Activated CD8-positive, alpha-beta T cell treated with anti-CD3 and anti-CD28 coated beads, Interleukin-2, amount 10 ng/mL, durations not matched to agents 7 days and 5 days (primary cell): ENCODE measurements around the gene GNAT2. TPM values are rescaled to one million over a fixed set of nuclear protein-coding genes. Genes with fewer than 3 reads are reported as not detected.
A peak's percentile ranks its signal among the peaks of the same experiment; 100 is the strongest.

Source experiments
- ATAC-seq: fragments of 150-1000 bp; cut with Tn5 transposase; one replicate; pipeline ENCODE4 v1.10.0; 2021; ENCODE audit warnings: moderate library complexity
- CTCF ChIA-PET: fragments of 350-600 bp; sonication (Branson Sonifier 250); formaldehyde crosslinking; loops from one replicate; lab custom pipeline; 2021; ENCODE audit warnings: antibody characterized with exemption; lab: Charles Lee
- POLR2A ChIA-PET: fragments of 350-600 bp; sonication (Branson Sonifier 250); formaldehyde crosslinking; loops from one replicate; lab custom pipeline; 2021; ENCODE audit warnings: antibody characterized with exemption; lab: Charles Lee
- DNase-seq: peaks from one replicate; pipeline ENCODE4 v3.0.0-alpha.2; 2020
- H3K27ac Mint-ChIP-seq: one replicate; pipeline ENCODE4 v1.8.0; 2021; ENCODE audit warnings: mild to moderate bottlenecking, mixed read lengths
- H3K27me3 Mint-ChIP-seq: one replicate; pipeline ENCODE4 v1.8.0; 2021; ENCODE audit warnings: low read depth, mixed read lengths
- H3K36me3 Mint-ChIP-seq: one replicate; pipeline ENCODE4 v1.8.0; 2021; ENCODE audit warnings: low read depth, mixed read lengths
- H3K4me1 Mint-ChIP-seq: one replicate; pipeline ENCODE4 v1.8.0; 2021; ENCODE audit warnings: low read depth, mixed read lengths
- H3K4me3 Mint-ChIP-seq: one replicate; pipeline ENCODE4 v1.8.0; 2021; ENCODE audit warnings: mild to moderate bottlenecking, mixed read lengths
- H3K9me3 Mint-ChIP-seq: one replicate; pipeline ENCODE4 v1.8.0; 2022; ENCODE audit warnings: mixed read lengths; ENCODE audit not compliant: insufficient read depth
- total RNA-seq, 2 experiments: library from RNA; stranded (reverse); gene quantifications; one replicate each; pipeline ENCODE4 v1.2.3, GENCODE V29; 2021

The GNAT2 gene
- total RNA-seq, 2 experiments from 2014 or later, result not detected

- CTCF ChIA-PET, result interaction anchor here (1.1 kb wide), 2 partner anchors 33 to 61 kb away, joined by 3 to 4 read pairs; no protein-coding TSS in a partner anchor
- no peak for ATAC-seq
- POLR2A ChIA-PET, result no interaction called here
- Mint-ChIP-seq H3K9me3 (no peaks in the 10 kb centered on the region), H3K4me3 (no peak overlapping the region), H3K27ac (no peak overlapping the region), H3K4me1 (no peaks in the 10 kb centered on the region), H3K36me3 (peaks cover 52% of the 10 kb centered on the region), H3K27me3 (no peaks in the 10 kb centered on the region)
- DNase-seq, result no peak
Observed at GRCh38 chr1:109579491-109579890, 39.9 kb downstream of the GNAT2 start.

GRCh38 chr1:109578947-109579443 lies 40.4 kb downstream of the GNAT2 start:
- no peaks in the 10 kb centered on the region for H3K9me3 Mint-ChIP-seq
- H3K27me3 Mint-ChIP-seq, result no peaks in the 10 kb centered on the region
- ChIA-PET CTCF (interaction anchor here (1.1 kb wide), 2 partner anchors 32 to 61 kb away, joined by 3 to 4 read pairs; no protein-coding TSS in a partner anchor), POLR2A (no interaction called here)
- no peak overlapping the region for H3K27ac Mint-ChIP-seq
- peaks cover 48% of the 10 kb centered on the region for H3K36me3 Mint-ChIP-seq
- ATAC-seq (no peak), DNase-seq (no peak)
- no peaks in the 10 kb centered on the region for H3K4me1 Mint-ChIP-seq
- no peak overlapping the region for H3K4me3 Mint-ChIP-seq

DNA sequence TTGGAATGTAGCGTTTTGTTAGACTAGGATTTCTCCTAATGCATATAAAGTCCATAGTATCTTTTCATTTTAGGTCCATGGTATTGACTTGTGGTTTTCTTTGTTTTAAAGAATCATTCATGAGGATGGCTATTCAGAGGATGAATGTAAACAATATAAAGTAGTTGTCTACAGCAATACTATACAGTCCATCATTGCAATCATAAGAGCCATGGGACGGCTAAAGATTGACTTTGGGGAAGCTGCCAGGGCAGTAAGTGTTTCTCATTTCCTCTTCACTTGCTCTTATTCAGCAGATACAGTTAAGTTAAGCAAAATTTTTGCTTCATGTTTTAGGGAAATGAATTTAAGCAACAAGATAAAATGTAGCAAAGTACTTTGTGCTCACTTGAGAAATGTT lies 45.6 kb downstream of the GNAT2 start:
- CTCF ChIA-PET, result no interaction called here
- ATAC-seq, result no peak
- no peak overlapping the region for H3K27ac Mint-ChIP-seq

GRCh38 chr1:109570414-109570813 lies 49.0 kb downstream of the GNAT2 start:
- ATAC-seq (no peak), DNase-seq (no peak)
- no peaks in the 10 kb centered on the region for H3K4me1 Mint-ChIP-seq
- POLR2A ChIA-PET, result interaction anchor here (1.4 kb wide), 1 partner anchor 22 kb away, joined by 4 read pairs; the partner anchor contains the start of gene GNAI3
- CTCF ChIA-PET, result interaction anchor here (0.9 to 2.7 kb wide), 4 partner anchors 11 to 71 kb away, joined by 3 to 15 read pairs (median 3); no protein-coding TSS in a partner anchor
- no peaks in the 10 kb centered on the region for H3K9me3 Mint-ChIP-seq
- no peaks in the 10 kb centered on the region for H3K27me3 Mint-ChIP-seq
- peaks cover 3% of the 10 kb centered on the region for H3K36me3 Mint-ChIP-seq
- H3K4me3 Mint-ChIP-seq, result no peak overlapping the region
- H3K27ac Mint-ChIP-seq, result no peak overlapping the region

More for the DNA sequence above, 45.6 kb downstream of the GNAT2 start:
- H3K27me3 Mint-ChIP-seq, result no peaks in the 10 kb centered on the region
- H3K4me3 Mint-ChIP-seq, result no peak overlapping the region
- POLR2A ChIA-PET, result no interaction called here
- no peak for DNase-seq
- peaks cover 16% of the 10 kb centered on the region for H3K36me3 Mint-ChIP-seq
- no peaks in the 10 kb centered on the region for H3K9me3 Mint-ChIP-seq
- no peaks in the 10 kb centered on the region for H3K4me1 Mint-ChIP-seq

- no peak for ATAC-seq
- no peak for DNase-seq
- no peaks in the 10 kb centered on the region for H3K27me3 Mint-ChIP-seq
- POLR2A ChIA-PET, result interaction anchor here (1.4 kb wide), 1 partner anchor 21 kb away, joined by 4 read pairs; the partner anchor contains the start of gene GNAI3
- no peak overlapping the region for H3K27ac Mint-ChIP-seq
- CTCF ChIA-PET, result interaction anchor here (0.7 to 2.7 kb wide), 6 partner anchors 10 to 414 kb away, joined by 3 to 15 read pairs (median 4); partner anchors contain the start of gene GNAI3
- H3K4me3 Mint-ChIP-seq, result no peak overlapping the region
- H3K9me3 Mint-ChIP-seq, result no peaks in the 10 kb centered on the region
- peaks cover 3% of the 10 kb centered on the region for H3K4me1 Mint-ChIP-seq
- H3K36me3 Mint-ChIP-seq, result no peaks in the 10 kb centered on the region
Observed at GRCh38 chr1:109569323-109569722, 50.1 kb downstream of the GNAT2 start.

DNA sequence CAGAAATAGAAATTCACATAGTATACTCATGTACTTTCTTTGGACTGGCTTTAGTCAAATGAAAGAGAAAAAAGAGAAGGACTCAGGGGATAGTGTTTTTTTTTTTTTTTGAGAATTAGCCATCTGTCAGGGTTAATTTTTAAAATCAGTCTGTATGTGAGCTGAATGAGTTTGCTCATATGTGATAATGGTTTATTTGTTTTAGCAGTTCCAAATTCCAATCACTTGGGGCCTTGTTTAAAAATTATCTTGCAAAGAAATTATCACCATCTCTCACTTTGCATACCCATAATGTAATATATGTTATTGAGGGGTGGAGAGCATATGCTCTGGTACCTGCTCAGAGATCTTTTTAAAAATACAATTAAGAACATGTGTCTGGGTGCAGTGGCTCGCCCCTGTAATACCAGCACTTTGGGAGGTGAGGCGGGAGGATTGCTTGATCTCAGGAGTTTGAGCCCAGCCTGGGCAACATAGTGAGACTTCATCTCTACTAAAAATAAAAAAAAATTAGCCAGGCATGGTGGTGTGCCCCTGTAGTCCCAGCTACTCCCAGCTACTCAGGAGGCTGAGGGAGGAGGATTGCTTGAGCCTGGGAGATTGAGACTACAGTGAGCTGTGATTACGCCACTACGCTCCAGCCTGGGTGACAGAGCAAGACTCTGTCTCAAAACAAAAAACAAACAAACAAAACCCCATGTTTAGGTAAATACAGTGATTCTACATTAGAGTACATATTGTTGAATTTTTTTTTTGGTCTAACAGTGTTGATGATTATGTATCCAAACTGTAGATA lies 51.3 kb downstream of the GNAT2 start:
- ATAC-seq, result no peak
- CTCF ChIA-PET, result interaction anchor here (0.7 to 1.7 kb wide), 3 partner anchors 9 to 72 kb away, joined by 3 to 7 read pairs (median 5); partner anchors contain the start of gene GNAI3
- H3K27ac Mint-ChIP-seq, result no peak overlapping the region

DNA sequence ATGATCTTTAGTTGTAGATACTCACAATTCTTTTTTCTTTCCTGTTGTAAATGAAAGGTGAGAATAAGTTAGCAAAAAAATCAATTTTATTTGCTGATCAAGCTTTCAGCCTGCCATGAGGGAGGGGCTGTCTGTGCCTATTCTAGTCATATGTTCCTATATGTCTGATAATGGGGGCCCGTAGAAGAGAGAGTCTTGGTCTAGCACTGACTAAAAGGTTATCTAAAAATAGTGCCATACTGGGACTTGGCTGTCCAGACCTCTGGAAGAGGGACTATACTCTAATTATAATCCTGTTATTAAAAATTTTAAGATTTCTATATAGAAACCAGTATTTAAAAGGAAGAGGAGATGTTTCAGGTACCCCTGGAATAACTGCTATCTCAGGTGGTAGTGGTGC lies 52.4 kb downstream of the GNAT2 start:
- no peak for ATAC-seq
- POLR2A ChIA-PET, result interaction anchor here (1.3 kb wide), 1 partner anchor 18 kb away, joined by 3 read pairs; the partner anchor contains the start of gene GNAI3

More for the DNA sequence above, 51.3 kb downstream of the GNAT2 start:
- no peaks in the 10 kb centered on the region for H3K36me3 Mint-ChIP-seq
- POLR2A ChIA-PET, result interaction anchor here (0.6 to 1.3 kb wide), 2 partner anchors 19 to 22 kb away, joined by 3 read pairs; partner anchors contain the start of gene GNAI3
- no peak overlapping the region for H3K4me3 Mint-ChIP-seq
- H3K27me3 Mint-ChIP-seq, result no peaks in the 10 kb centered on the region
- no peaks in the 10 kb centered on the region for H3K9me3 Mint-ChIP-seq
- no peak for DNase-seq
- H3K4me1 Mint-ChIP-seq, result peaks cover 8% of the 10 kb centered on the region

GRCh38 chr1:109565241-109565640 lies 54.2 kb downstream of the GNAT2 start:
- no peak overlapping the region for H3K4me3 Mint-ChIP-seq
- CTCF ChIA-PET, result no interaction called here
- H3K27ac Mint-ChIP-seq, result no peak overlapping the region
- DNase-seq (no peak), ATAC-seq (no peak)
- peaks cover 12% of the 10 kb centered on the region for H3K4me1 Mint-ChIP-seq
- no peaks in the 10 kb centered on the region for H3K36me3 Mint-ChIP-seq
- POLR2A ChIA-PET, result interaction anchor here (1.2 kb wide), 1 partner anchor 16 kb away, joined by 5 read pairs; no protein-coding TSS in a partner anchor
- H3K9me3 Mint-ChIP-seq, result no peaks in the 10 kb centered on the region
- H3K27me3 Mint-ChIP-seq, result no peaks in the 10 kb centered on the region

More for the DNA sequence above, 52.4 kb downstream of the GNAT2 start:
- no peaks in the 10 kb centered on the region for H3K9me3 Mint-ChIP-seq
- H3K4me1 Mint-ChIP-seq, result peaks cover 10% of the 10 kb centered on the region
- DNase-seq, result no peak
- CTCF ChIA-PET, result interaction anchor here (1.7 kb wide), 1 partner anchor 73 kb away, joined by 7 read pairs; no protein-coding TSS in a partner anchor
- no peak overlapping the region for H3K27ac Mint-ChIP-seq
- no peak overlapping the region for H3K4me3 Mint-ChIP-seq
- no peaks in the 10 kb centered on the region for H3K27me3 Mint-ChIP-seq
- no peaks in the 10 kb centered on the region for H3K36me3 Mint-ChIP-seq

DNA sequence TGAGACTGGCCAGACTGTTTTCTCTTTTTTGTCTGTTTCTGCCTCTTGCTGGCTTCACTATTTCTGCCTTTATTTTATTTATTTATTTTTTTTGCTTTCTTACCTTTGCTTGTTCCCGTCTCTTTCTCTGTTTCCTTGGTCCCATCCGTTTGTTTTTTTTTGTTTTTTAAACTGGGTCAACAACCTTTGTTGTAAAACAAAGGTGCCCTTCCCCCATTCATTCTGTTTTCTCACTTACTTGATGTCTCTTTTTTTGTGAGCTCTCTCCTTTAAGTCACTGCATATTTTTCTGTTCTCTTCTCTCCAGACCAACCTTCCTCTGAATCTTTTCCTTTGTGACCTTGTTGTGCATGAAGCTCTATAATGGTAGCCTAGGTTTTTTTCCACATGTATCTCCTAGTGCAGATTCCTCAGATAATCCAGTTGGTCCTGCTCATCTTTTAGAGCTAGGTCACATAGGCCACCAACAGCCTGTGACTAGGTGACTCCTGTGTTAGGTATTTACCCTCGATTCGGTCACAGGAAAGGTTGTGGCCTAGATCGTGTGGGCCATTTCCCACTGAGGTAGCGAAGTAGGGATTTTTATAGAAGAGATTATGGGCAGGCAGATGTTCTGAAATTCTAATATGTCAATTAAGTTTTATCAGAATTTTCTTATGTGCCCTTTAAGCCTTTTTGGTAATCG lies 55.1 kb downstream of the GNAT2 start:
- ChIA-PET POLR2A (no interaction called here), CTCF (interaction anchor here (0.9 to 1.2 kb wide), 4 partner anchors 15 to 86 kb away, joined by 3 to 4 read pairs (median 4); no protein-coding TSS in a partner anchor)
- Mint-ChIP-seq H3K4me3 (no peak overlapping the region), H3K27me3 (no peaks in the 10 kb centered on the region), H3K9me3 (no peaks in the 10 kb centered on the region), H3K27ac (peak overlapping the region; percentile 12), H3K36me3 (no peaks in the 10 kb centered on the region), H3K4me1 (peaks cover 18% of the 10 kb centered on the region)
- no peak for DNase-seq
- no peak for ATAC-seq

- ChIA-PET POLR2A (interaction anchor here (1.7 kb wide), 1 partner anchor 11 kb away, joined by 11 read pairs; the partner anchor contains the start of gene GNAI3), CTCF (interaction anchor here (0.7 to 2.8 kb wide), 7 partner anchors 9 to 214 kb away, joined by 3 to 17 read pairs (median 4); no protein-coding TSS in a partner anchor)
- Mint-ChIP-seq H3K4me1 (peaks cover 30% of the 10 kb centered on the region), H3K36me3 (peaks cover 15% of the 10 kb centered on the region), H3K27ac (no peak overlapping the region), H3K27me3 (no peaks in the 10 kb centered on the region), H3K4me3 (no peak overlapping the region), H3K9me3 (no peaks in the 10 kb centered on the region)
- no peak for ATAC-seq
- DNase-seq, result no peak
Observed at GRCh38 chr1:109559995-109560394, 59.4 kb downstream of the GNAT2 start.

GRCh38 chr1:109557520-109557919 lies 61.9 kb downstream of the GNAT2 start:
- DNase-seq, result no peak
- no peak overlapping the region for H3K4me3 Mint-ChIP-seq
- ATAC-seq, result no peak
- no peaks in the 10 kb centered on the region for H3K27me3 Mint-ChIP-seq
- CTCF ChIA-PET, result no interaction called here
- no peaks in the 10 kb centered on the region for H3K9me3 Mint-ChIP-seq
- no peak overlapping the region for H3K27ac Mint-ChIP-seq
- H3K36me3 Mint-ChIP-seq, result peaks cover 28% of the 10 kb centered on the region
- peaks cover 36% of the 10 kb centered on the region for H3K4me1 Mint-ChIP-seq
- POLR2A ChIA-PET, result interaction anchor here (1.0 kb wide), 1 partner anchor 9 kb away, joined by 4 read pairs; the partner anchor contains the start of gene GNAI3
